Inflammatory macrophage (primary cell): ENCODE results near the gene LUM.

Source experiments
- DNase-seq, 2 donors: peaks; one replicate each; pipeline ENCODE4 v3.0.0-alpha.2; 2020 to 2022

Gene LUM

GRCh38 chr12:91072931-91073330 lies 38.4 kb downstream of the LUM start:
- DNase-seq: no peak

GRCh38 chr12:91070936-91071335 lies 40.4 kb downstream of the LUM start:
- no peak for DNase-seq

- DNase-seq: no peak
These were observed 45.9 kb downstream of the LUM start for GRCh38 chr12:91065396-91065795.

GRCh38 chr12:91064640-91065039 lies 46.7 kb downstream of the LUM start:
- DNase-seq: no peak

GRCh38 chr12:91061091-91061490 lies 50.2 kb downstream of the LUM start:
- no peak for DNase-seq

GRCh38 chr12:91059211-91059610 lies 52.1 kb downstream of the LUM start:
- no peak for DNase-seq

- DNase-seq: no peak
These were observed 52.5 kb downstream of the LUM start for GRCh38 chr12:91058786-91059185.

- DNase-seq: no peak
These were observed 53.7 kb downstream of the LUM start, which contains the start of gene KERA for GRCh38 chr12:91057368-91058165. KERA (minus strand) TSS chr12:91058024; CDS start chr12:91056281, 1,743 bp downstream.

GRCh38 chr12:91056488-91056887 lies 54.8 kb downstream of the LUM start:
- no peak for DNase-seq

- no peak for DNase-seq
These were observed 55.3 kb downstream of the LUM start for GRCh38 chr12:91055976-91056375.

- no peak for DNase-seq
These were observed 57.2 kb downstream of the LUM start for GRCh38 chr12:91053951-91054715.
